GM19193 (cell line): ENCODE measurements around the gene GMDS.

Experiments
- POLR2A ChIP-seq: IDR thresholded peaks from 4 replicates; pipeline ENCODE4 v1.6.1; 2011; ENCODE audit not compliant: insufficient read depth, insufficient read length; ENCODE audit errors: extremely low read depth

GMDS gene

GRCh38 chr6:2148748-2149147, 96.7 kb downstream of the GMDS start:
- TF ChIP-seq POLR2A = no peak

GRCh38 chr6:2147766-2148448, 97.5 kb downstream of the GMDS start:
- no peak for TF ChIP-seq POLR2A

- TF ChIP-seq POLR2A = no peak
Observed at GRCh38 chr6:2147261-2147660, 98.1 kb downstream of the GMDS start.

GRCh38 chr6:2144210-2144609, 101.2 kb downstream of the GMDS start:
- TF ChIP-seq POLR2A = no peak

- no peak for TF ChIP-seq POLR2A
Observed at GRCh38 chr6:2141644-2142290, 103.6 kb downstream of the GMDS start.

- TF ChIP-seq POLR2A = no peak
Observed at GRCh38 chr6:2140438-2141128, 104.8 kb downstream of the GMDS start.

- no peak for TF ChIP-seq POLR2A
Observed at GRCh38 chr6:2135401-2135800, 110.0 kb downstream of the GMDS start.

GRCh38 chr6:2134554-2134953, 110.9 kb downstream of the GMDS start:
- TF ChIP-seq POLR2A = no peak

GRCh38 chr6:2133716-2134310, 111.6 kb downstream of the GMDS start:
- TF ChIP-seq POLR2A = no peak

GRCh38 chr6:2132916-2133315, 112.5 kb downstream of the GMDS start:
- no peak for TF ChIP-seq POLR2A

GRCh38 chr6:2132416-2132815, 113.0 kb downstream of the GMDS start:
- no peak for TF ChIP-seq POLR2A

- TF ChIP-seq POLR2A = no peak
Observed at GRCh38 chr6:2129182-2129621, 116.2 kb downstream of the GMDS start.

GRCh38 chr6:2127484-2127911, 117.9 kb downstream of the GMDS start:
- TF ChIP-seq POLR2A = peak; percentile 47

GRCh38 chr6:2126351-2126750, 119.1 kb downstream of the GMDS start:
- no peak for TF ChIP-seq POLR2A

- no peak for TF ChIP-seq POLR2A
Observed at GRCh38 chr6:2125158-2125557, 120.2 kb downstream of the GMDS start.
